HEK293T (cell line): Measurements from ENCODE around the gene SLF2.

ENCODE experiments used
- ARNT ChIP-seq: fragments of 450-650 bp; IDR thresholded peaks from 2 replicates; pipeline ENCODE4 v1.6.1; 2017; ENCODE audit warnings: mild to moderate bottlenecking
- BHLHE40 ChIP-seq: fragments of 450-650 bp; IDR thresholded peaks from 2 replicates; pipeline ENCODE4 v1.6.1; 2016; ENCODE audit warnings: mild to moderate bottlenecking, moderate library complexity, borderline replicate concordance
- ELF4 ChIP-seq: fragments of 450-650 bp; IDR thresholded peaks from 2 replicates; pipeline ENCODE4 v1.6.1; 2017; ENCODE audit warnings: antibody characterized with exemption
- FOXA1 ChIP-seq: fragments of 450-650 bp; IDR thresholded peaks from 2 replicates; pipeline ENCODE4 v1.6.1; 2016; ENCODE audit warnings: mild to moderate bottlenecking
- FOXK2 ChIP-seq: fragments of 450-650 bp; IDR thresholded peaks from 2 replicates; pipeline ENCODE4 v1.6.1; 2016; ENCODE audit warnings: mild to moderate bottlenecking
- FOXM1 ChIP-seq: fragments of 450-650 bp; IDR thresholded peaks from 2 replicates; pipeline ENCODE4 v1.6.1; 2017; ENCODE audit warnings: mild to moderate bottlenecking, borderline replicate concordance
- HDGF ChIP-seq: fragments of 450-650 bp; IDR thresholded peaks from 2 replicates; pipeline ENCODE4 v1.6.1; 2017; ENCODE audit warnings: antibody characterized with exemption, borderline replicate concordance
- L3MBTL2 ChIP-seq: fragments of 450-650 bp; conservative IDR thresholded peaks from 2 replicates; pipeline ENCODE4 v1.6.1; 2016; ENCODE audit warnings: mild to moderate bottlenecking
- NFRKB ChIP-seq: fragments of 450-650 bp; IDR thresholded peaks from 2 replicates; pipeline ENCODE4 v1.6.1; 2016; ENCODE audit warnings: mild to moderate bottlenecking, moderate library complexity
- SP1 ChIP-seq: fragments of 450-650 bp; IDR thresholded peaks from 2 replicates; pipeline ENCODE4 v1.6.1; 2017
- SUZ12 ChIP-seq: fragments of 450-650 bp; IDR thresholded peaks from 2 replicates; pipeline ENCODE4 v1.6.1; 2016; ENCODE audit warnings: mild to moderate bottlenecking
- TARDBP ChIP-seq: fragments of 450-650 bp; IDR thresholded peaks from 2 replicates; pipeline ENCODE4 v1.6.1; 2016
- ZNF384 ChIP-seq: fragments of 450-650 bp; IDR thresholded peaks from 2 replicates; pipeline ENCODE4 v1.6.1; 2016

GRCh38 chr10:101010329-101010728 lies 97.6 kb downstream of the SLF2 start:
- TF ChIP-seq ARNT (no peak), FOXA1 (no peak), FOXM1 (no peak), ELF4 (no peak), NFRKB (no peak), TARDBP (no peak), BHLHE40 (no peak), SP1 (no peak), SUZ12 (no peak), FOXK2 (no peak), ZNF384 (no peak), HDGF (no peak), L3MBTL2 (no peak)
